ENCODE data around the gene TRABD2B. TPM values are rescaled to one million over a fixed set of nuclear protein-coding genes. Genes with fewer than 3 reads are reported as not detected.
"Not testable (repeated sequence)": the region's sequence is repeated elsewhere in the genome, so short reads cannot be mapped to it uniquely, and the experiment has no call there.

TRABD2B gene
- total and polyA plus RNA-seq, 8 donors = 0.99 to 5.2 (median 3.3) TPM

DNA sequence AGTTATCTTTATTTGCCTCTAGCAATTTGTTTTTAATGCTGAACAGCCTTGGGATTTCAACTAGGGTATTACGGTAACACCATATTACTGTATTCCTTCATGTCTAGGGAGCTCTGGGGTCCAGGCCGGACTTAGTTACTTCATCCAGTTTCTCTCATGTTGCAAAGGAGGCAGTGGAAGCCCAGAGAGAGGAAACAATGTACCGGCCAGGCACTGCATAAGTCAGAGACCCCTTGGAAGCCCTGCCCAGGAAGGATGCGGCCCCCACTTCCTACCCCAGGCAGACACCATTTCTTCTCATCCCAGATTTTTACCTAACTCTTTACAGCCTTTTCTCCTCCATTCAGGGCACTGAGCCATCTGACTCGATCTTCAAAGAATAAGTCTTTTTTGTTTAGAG, 32.5 kb downstream of the TRABD2B start:
- DNase-seq (no peak), ATAC-seq (no peak)
- intact Hi-C loops (cut with DNase I) = no loop called here
- peaks cover 0 to 8% of the 10 kb centered on the region in 2 donors for H3K4me1 ChIP-seq
- H3K4me3 ChIP-seq = no peak overlapping the region
- no peaks in the 10 kb centered on the region for H3K27me3 ChIP-seq
- TF ChIP-seq, protein P1, sequence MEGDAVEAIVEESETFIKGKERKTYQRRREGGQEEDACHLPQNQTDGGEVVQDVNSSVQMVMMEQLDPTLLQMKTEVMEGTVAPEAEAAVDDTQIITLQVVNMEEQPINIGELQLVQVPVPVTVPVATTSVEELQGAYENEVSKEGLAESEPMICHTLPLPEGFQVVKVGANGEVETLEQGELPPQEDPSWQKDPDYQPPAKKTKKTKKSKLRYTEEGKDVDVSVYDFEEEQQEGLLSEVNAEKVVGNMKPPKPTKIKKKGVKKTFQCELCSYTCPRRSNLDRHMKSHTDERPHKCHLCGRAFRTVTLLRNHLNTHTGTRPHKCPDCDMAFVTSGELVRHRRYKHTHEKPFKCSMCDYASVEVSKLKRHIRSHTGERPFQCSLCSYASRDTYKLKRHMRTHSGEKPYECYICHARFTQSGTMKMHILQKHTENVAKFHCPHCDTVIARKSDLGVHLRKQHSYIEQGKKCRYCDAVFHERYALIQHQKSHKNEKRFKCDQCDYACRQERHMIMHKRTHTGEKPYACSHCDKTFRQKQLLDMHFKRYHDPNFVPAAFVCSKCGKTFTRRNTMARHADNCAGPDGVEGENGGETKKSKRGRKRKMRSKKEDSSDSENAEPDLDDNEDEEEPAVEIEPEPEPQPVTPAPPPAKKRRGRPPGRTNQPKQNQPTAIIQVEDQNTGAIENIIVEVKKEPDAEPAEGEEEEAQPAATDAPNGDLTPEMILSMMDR (IDR thresholded peaks at IDR 0.05) = no peak
- no peaks in the 10 kb centered on the region for H3K9me3 ChIP-seq
- no peaks in the 10 kb centered on the region for H3K36me3 ChIP-seq
- H3K27ac ChIP-seq = no peak overlapping the region

DNA sequence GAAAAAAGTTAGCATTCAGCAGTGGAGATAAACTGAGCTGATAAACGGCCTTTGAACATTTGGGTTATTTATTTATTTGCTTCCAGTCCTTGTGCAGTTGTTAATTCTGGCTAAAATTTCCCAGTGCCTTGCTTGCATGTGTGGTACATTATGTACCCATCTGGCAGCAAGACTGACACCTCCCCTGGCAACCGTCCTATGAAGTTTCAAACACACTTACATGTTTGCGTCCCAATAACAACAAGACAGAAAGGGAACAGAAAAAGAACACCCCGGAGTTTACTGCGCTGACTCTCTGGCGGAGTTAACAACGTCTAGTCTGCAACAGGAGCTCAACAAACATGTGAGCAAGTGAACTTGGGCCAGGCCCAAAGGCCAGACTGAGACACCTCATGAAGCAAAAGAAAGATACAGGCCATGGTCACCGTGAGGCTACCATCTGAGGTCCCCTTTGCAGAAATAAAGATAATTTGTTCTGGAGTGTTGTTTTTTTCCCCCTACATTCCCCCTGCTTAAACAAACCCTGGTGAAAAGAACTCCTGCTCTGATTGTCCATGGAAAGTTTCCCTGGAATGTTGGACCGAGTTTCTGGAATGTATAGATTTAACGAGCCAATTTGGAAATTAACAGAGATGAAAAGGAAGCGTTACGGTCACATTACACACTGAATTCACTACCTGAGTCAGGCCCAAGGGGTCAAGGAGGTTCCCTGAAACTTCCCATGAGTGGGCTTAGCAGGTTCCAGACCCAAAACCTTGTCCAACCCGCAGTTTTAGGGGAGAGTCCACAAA, 33.4 kb downstream of the TRABD2B start:
- Histone ChIP-seq H3K27me3 (no peaks in the 10 kb centered on the region), H3K4me3 (no peak overlapping the region), H3K9me3 (no peaks in the 10 kb centered on the region), H3K4me1 (peaks cover 0 to 8% of the 10 kb centered on the region in 2 donors), H3K27ac (no peak overlapping the region), H3K36me3 (no peaks in the 10 kb centered on the region)
- intact Hi-C loops (cut with DNase I) = no loop called here
- DNase-seq = no peak
- peak; percentile 24 for ATAC-seq
- TF ChIP-seq, protein P1 (IDR thresholded peaks at IDR 0.05) = no peak

DNA sequence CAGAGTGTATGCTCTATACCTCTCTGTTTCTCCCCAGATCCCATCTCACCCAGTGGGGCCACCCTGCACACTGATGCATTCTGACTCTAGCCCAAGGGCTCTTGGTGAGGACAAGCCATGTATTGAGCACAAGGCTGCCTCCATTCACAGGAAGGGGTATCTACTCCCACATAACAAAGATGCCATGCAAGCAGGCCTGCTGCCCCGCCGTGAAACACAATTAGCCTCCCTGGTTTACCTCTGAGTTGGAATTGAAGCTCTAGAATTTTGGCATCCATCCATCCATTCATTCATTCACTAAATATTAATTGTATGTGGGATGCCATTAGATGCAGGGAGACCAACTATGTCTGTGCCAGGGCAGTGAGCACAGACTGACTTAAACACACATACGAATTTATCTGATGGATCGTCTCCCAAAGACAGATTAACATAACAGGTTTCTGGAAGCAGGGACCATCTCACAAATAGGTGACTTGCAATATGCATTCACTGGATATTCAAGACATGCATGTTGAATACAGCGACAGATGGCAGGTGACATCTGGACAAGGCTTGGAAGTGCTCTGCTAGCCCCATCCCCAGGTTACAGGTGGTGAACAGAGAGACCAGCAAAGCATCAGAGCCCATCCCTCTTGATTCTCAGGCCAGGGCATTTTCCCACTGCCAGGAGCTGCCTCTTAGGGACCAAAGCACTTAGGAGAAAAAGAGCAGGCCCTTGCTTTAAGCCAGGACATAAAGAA, 34.3 kb downstream of the TRABD2B start:
- Histone ChIP-seq H3K36me3 (no peaks in the 10 kb centered on the region), H3K27ac (no peak overlapping the region), H3K4me3 (no peak overlapping the region), H3K9me3 (no peaks in the 10 kb centered on the region), H3K27me3 (no peaks in the 10 kb centered on the region), H3K4me1 (peaks cover 0 to 8% of the 10 kb centered on the region in 2 donors)
- TF ChIP-seq, protein P1 (IDR thresholded peaks at IDR 0.05) = no peak
- intact Hi-C loops (cut with DNase I) = no loop called here
- no peak for DNase-seq
- ATAC-seq = no peak

DNA sequence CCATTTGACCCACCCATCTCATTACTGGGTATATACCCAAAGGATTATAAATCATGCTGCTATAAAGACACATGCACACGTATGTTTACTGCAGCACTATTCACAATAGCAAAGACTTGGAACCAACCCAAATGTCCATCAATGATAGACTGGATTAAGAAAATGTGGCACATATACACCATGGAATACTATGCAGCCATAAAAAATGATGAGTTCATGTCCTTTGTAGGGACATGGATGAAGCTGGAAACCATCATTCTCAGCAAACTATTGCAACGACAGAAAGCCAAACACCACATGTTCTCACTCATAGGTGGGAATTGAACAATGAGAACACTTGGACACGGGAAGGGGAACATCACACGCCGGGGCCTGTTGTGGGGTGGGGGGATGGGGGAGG, 35.4 kb downstream of the TRABD2B start:
- H3K9me3 ChIP-seq = not testable (repeated sequence)

DNA sequence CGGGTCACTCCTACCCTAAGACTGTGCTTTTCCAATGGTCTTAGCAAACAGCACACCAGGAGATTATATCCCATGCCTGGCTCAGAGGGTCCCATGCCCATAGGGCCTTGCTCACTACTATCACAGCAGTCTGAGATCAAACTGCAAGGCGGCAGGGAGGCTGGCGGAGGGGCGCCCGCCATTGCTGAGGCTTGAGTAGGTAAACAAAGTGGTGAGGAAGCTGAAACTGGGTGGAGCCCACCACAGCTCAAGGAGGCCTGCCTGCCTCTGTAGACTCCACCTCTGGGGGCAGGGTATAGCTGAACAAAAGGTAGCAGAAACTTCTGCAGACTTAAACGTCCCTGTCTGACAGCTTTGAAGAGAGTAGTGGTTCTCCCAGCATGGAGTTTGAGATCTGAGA, 40.7 kb downstream of the TRABD2B start:
- H3K36me3 ChIP-seq; H3K4me1 ChIP-seq; H3K27me3 ChIP-seq; H3K4me3 ChIP-seq; H3K27ac ChIP-seq; ATAC-seq; DNase-seq; intact Hi-C loops (cut with DNase I); H3K9me3 ChIP-seq: not testable (repeated sequence)

More for the DNA sequence above, 35.4 kb downstream of the TRABD2B start:
- H3K27ac ChIP-seq; intact Hi-C loops (cut with DNase I); H3K36me3 ChIP-seq; ATAC-seq; H3K27me3 ChIP-seq; H3K4me1 ChIP-seq; H3K4me3 ChIP-seq; DNase-seq: not testable (repeated sequence)

DNA sequence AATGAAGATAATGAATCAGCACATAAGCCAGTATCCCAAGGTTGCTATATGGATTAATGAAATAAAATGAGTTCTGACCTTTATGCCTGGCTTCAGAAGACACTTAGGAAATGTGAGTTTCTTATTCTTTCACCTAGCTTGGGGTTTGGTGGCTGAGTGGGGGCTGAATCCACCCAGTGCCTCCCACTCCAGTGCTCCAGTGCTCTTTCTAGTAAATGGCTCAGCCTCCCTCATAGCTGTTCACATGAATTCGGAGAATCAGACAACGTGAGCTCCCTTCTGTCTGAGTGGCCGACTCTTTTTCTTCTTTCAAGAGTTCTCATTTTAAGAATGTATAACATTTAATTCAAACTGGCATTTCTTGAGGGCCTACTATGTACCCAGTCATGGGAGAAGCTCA, 43.5 kb downstream of the TRABD2B start:
- H3K27me3 ChIP-seq = no peaks in the 10 kb centered on the region
- no peak overlapping the region for H3K4me3 ChIP-seq
- H3K27ac ChIP-seq = no peak overlapping the region
- no peaks in the 10 kb centered on the region for H3K4me1 ChIP-seq
- ATAC-seq (no peak), DNase-seq (no peak)
- H3K36me3 ChIP-seq = no peaks in the 10 kb centered on the region
- H3K9me3 ChIP-seq = no peaks in the 10 kb centered on the region
- TF ChIP-seq, protein P1 (IDR thresholded peaks at IDR 0.05) = no peak
- intact Hi-C loops (cut with DNase I) = no loop called here
